Sigmoid colon (tissue), 7 donors: ENCODE results near the gene PTGS2. TPM values are rescaled to one million over a fixed set of nuclear protein-coding genes. Genes with fewer than 3 reads are reported as not detected.
"Not testable (repeated sequence)": the region's sequence is repeated elsewhere in the genome, so short reads cannot be mapped to it uniquely, and the experiment has no call there.

Source experiments
- DNase-seq: peaks from one replicate; pipeline ENCODE4 v3.0.0-alpha.2; 2019
- H3K27ac ChIP-seq, 4 donors: fragments of 200-600 bp; sonication (generic); one replicate each; pipeline ENCODE4 v1.5.1; 2016 to 2019; ENCODE audit warnings: mild to moderate bottlenecking in 1 of 4
- H3K27me3 ChIP-seq, 3 donors: fragments of 200-600 bp; sonication (generic); one replicate each; pipeline ENCODE4 v1.5.1; 2019; ENCODE audit warnings: mild to moderate bottlenecking in 1 of 3
- H3K36me3 ChIP-seq, 4 donors: fragments of 200-600 bp; sonication (generic); one replicate each; pipeline ENCODE4 v1.5.1; 2016 to 2019
- H3K4me1 ChIP-seq, 4 donors: fragments of 200-600 bp; sonication (generic); one replicate each; pipeline ENCODE4 v1.5.1; 2017 to 2019
- H3K4me3 ChIP-seq, 4 donors: fragments of 200-600 bp; sonication (generic); one replicate each; pipeline ENCODE4 v1.5.1; 2017 to 2019; ENCODE audit warnings: mild to moderate bottlenecking in 2 of 4, moderate library complexity in 1 of 4
- H3K9me3 ChIP-seq, 4 donors: fragments of 200-600 bp in 3 of 4; sonication (generic) in 3 of 4; one replicate each; pipeline versions ENCODE4 v1.5.1 to v1.6.1; 2013 to 2019
- EP300 ChIP-seq, 4 donors: sonication (generic); formaldehyde crosslinking; IDR thresholded peaks; one replicate each; pipeline ENCODE4 v1.6.1; 2017; ENCODE audit warnings: antibody characterized with exemption in 4 of 4
- POLR2A ChIP-seq, 2 donors: fragments of 450-650 bp; IDR thresholded peaks; one replicate each; pipeline ENCODE4 v1.6.1; 2016; ENCODE audit warnings: antibody characterized with exemption in 2 of 2, mild to moderate bottlenecking in 2 of 2, moderate library complexity in 2 of 2
- POLR2AphosphoS5 ChIP-seq, 4 donors: sonication (generic); formaldehyde crosslinking; IDR thresholded peaks; one replicate each; pipeline ENCODE4 v1.6.1; 2017; ENCODE audit warnings: antibody characterized with exemption in 4 of 4
- WGBS, 2 donors: extraction: QIAGEN DNeasy Blood & Tissue Kit; methylation state at CpG; one replicate each; pipeline ENCODE4 v1.1.7; 2013; 5-methylcytosine and 5-hydroxymethylcytosine counted together
- intact Hi-C: fragments of 100-400 bp; cut with DNase I; formaldehyde crosslinking; loops from one replicate; pipeline ENCODE4 v1.15.1; 2023
- polyA plus RNA-seq, 3 donors: library from polyadenylated mRNA; stranded (reverse); fragments of 200-250 nt; gene quantifications; one replicate each; pipeline ENCODE4 v1.2.3, GENCODE V29; 2013
- total RNA-seq, 4 donors: library from RNA; depleted of rRNA; stranded (reverse); fragments of >200 nt; gene quantifications; one replicate each; pipeline ENCODE4 v1.1.0, GENCODE V29; 2016
- TF ChIP-seq, protein P1 (sequence below), 4 experiments: fragments of 450-650 bp in 3 of 4; fragments of 200-600 bp in 1 of 4; IDR thresholded peaks; one replicate each; pipeline ENCODE4 v1.5.1; 2016 to 2019; ENCODE audit warnings: antibody characterized with exemption in 4 of 4, mild to moderate bottlenecking in 3 of 4, moderate library complexity in 2 of 4
- donor health status: healthy with polysubstance abuse.
- donor health status: Bipolar disorder and iron deficiency.
- donor health status: healthy.

The PTGS2 gene
- total and polyA plus RNA-seq, 7 donors = 0.60 to 118 (median 16.1) TPM

DNA sequence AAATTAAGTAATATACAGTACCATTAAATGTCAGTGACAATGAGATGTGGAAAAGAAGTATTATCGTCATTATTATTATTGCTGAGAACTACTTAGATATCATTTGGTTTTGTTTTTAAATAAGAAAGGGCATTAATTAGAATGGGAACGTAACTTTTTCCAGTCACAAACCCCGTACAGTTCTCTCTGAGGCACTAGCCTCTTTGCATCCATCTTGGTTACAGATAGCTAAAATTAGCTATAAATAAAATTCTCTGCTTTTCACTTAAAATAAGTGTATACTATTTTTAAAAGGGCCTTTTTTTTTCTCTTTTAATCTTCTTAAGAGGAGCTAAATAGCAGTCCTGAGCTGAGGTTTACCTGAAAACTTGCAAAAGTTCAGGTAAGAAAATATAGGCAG lies 7.6 kb downstream of the PTGS2 start:
- intact Hi-C loops = no loop called here

DNA sequence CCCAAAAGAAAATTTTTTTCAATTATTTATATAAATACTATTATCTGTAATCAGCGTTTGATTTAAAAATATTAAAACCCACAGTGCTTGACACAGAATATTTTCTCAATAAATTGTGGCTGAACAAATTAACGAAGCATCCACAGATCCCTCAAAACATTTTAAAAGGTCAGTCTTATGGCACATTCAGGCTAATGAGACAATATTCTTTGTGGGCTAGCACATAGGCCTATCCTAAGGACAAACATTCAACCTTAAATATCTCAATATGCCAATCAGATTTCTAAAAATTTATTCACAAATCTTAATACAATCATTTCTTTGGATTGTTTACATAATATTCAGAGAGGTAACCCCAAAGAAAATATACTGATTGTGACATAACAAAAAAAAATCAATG lies 8.1 kb downstream of the PTGS2 start:
- intact Hi-C loops = no loop called here
- Histone ChIP-seq H3K9me3 (no peaks in the 10 kb centered on the region), H3K36me3 (peaks cover 0 to 54% (median 27%) of the 10 kb centered on the region in 4 donors), H3K27me3 (no peaks in the 10 kb centered on the region), H3K27ac (no peak overlapping the region), H3K4me3 (no peak overlapping the region), H3K4me1 (peaks cover 0 to 24% (median 11%) of the 10 kb centered on the region in 4 donors)
- 91 to 92% methylated on average over 2 of the region's 2 CpGs for WGBS, 2 donors
- TF ChIP-seq, protein P1, sequence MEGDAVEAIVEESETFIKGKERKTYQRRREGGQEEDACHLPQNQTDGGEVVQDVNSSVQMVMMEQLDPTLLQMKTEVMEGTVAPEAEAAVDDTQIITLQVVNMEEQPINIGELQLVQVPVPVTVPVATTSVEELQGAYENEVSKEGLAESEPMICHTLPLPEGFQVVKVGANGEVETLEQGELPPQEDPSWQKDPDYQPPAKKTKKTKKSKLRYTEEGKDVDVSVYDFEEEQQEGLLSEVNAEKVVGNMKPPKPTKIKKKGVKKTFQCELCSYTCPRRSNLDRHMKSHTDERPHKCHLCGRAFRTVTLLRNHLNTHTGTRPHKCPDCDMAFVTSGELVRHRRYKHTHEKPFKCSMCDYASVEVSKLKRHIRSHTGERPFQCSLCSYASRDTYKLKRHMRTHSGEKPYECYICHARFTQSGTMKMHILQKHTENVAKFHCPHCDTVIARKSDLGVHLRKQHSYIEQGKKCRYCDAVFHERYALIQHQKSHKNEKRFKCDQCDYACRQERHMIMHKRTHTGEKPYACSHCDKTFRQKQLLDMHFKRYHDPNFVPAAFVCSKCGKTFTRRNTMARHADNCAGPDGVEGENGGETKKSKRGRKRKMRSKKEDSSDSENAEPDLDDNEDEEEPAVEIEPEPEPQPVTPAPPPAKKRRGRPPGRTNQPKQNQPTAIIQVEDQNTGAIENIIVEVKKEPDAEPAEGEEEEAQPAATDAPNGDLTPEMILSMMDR (IDR thresholded peaks at IDR 0.05) = no peak
- no peak for TF ChIP-seq POLR2AphosphoS5 (IDR thresholded peaks at IDR 0.05)
- TF ChIP-seq POLR2A (IDR thresholded peaks at IDR 0.05) = no peak
- no peak for TF ChIP-seq EP300 (IDR thresholded peaks at IDR 0.05)
- no peak for DNase-seq

More for the DNA sequence above, 7.6 kb downstream of the PTGS2 start:
- Histone ChIP-seq H3K4me3 (no peak overlapping the region), H3K4me1 (peaks cover 0 to 28% (median 14%) of the 10 kb centered on the region in 4 donors), H3K36me3 (peaks cover 0 to 58% (median 30%) of the 10 kb centered on the region in 4 donors), H3K9me3 (no peaks in the 10 kb centered on the region), H3K27me3 (no peaks in the 10 kb centered on the region), H3K27ac (no peak overlapping the region)
- no peak for DNase-seq
- TF ChIP-seq, protein P1 (IDR thresholded peaks at IDR 0.05) = no peak
- no peak for TF ChIP-seq POLR2A (IDR thresholded peaks at IDR 0.05)
- TF ChIP-seq EP300 (IDR thresholded peaks at IDR 0.05) = no peak
- no peak for TF ChIP-seq POLR2AphosphoS5 (IDR thresholded peaks at IDR 0.05)
- 92 to 94% methylated on average over 3 of the region's 3 CpGs for WGBS, 2 donors

DNA sequence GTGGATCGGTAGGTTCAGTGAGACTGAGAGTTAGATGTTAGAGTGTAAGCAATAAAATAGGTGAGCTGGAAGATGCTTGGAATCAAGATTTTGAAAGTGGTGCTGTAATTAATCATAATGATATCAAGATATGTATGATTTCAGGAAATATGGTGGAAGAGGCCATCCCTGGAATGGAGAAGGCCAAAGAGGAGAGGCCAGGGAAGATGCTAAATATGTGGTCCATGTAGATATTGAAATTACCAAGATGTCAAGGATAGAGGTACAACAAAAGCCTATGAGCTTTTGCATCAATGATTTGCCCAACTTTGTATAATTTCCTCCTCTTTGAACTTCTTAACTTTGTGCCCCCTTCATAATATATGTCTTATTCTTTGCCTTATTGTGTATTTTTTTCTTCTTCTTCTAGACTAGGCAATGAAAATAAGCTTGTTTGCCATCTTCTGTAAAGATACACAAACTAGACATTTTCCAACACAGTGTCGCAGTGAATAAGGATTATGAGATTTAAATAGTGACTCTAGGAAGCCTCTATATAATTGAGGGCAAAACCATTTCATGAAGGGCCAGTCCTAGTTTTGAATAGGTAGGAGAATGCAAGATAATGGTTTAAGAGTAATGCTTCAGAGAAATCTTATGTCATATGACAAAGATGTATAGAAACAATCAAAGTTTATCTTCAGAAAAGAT lies 8.9 kb downstream of the PTGS2 start:
- WGBS, 2 donors = 92 to 95% methylated on average over 2 of the region's 2 CpGs
- H3K4me3 ChIP-seq = no peak overlapping the region

GRCh38 chr1:186670297-186671135 lies 9.7 kb downstream of the PTGS2 start:
- Histone ChIP-seq H3K9me3 (no peaks in the 10 kb centered on the region), H3K4me1 (peaks cover 0 to 17% (median 7%) of the 10 kb centered on the region in 4 donors), H3K27me3 (no peaks in the 10 kb centered on the region), H3K36me3 (peaks cover 0 to 38% (median 16%) of the 10 kb centered on the region in 4 donors), H3K27ac (no peak overlapping the region), H3K4me3 (no peak overlapping the region)
- no peak for DNase-seq
- 51 to 64% methylated on average over 2 of the region's 2 CpGs for WGBS, 2 donors
- TF ChIP-seq, protein P1 (IDR thresholded peaks at IDR 0.05) = no peak
- TF ChIP-seq POLR2A (IDR thresholded peaks at IDR 0.05) = no peak
- TF ChIP-seq EP300 (IDR thresholded peaks at IDR 0.05) = no peak
- no peak for TF ChIP-seq POLR2AphosphoS5 (IDR thresholded peaks at IDR 0.05)
- intact Hi-C loops = no loop called here

More for the DNA sequence above, 8.9 kb downstream of the PTGS2 start:
- Histone ChIP-seq H3K9me3 (no peaks in the 10 kb centered on the region), H3K4me1 (peaks cover 0 to 19% (median 9%) of the 10 kb centered on the region in 4 donors), H3K27ac (no peak overlapping the region), H3K27me3 (no peaks in the 10 kb centered on the region), H3K36me3 (peaks cover 0 to 45% (median 20%) of the 10 kb centered on the region in 4 donors)
- DNase-seq = no peak
- no peak for TF ChIP-seq POLR2AphosphoS5 (IDR thresholded peaks at IDR 0.05)
- TF ChIP-seq POLR2A (IDR thresholded peaks at IDR 0.05) = no peak
- no peak for TF ChIP-seq EP300 (IDR thresholded peaks at IDR 0.05)
- TF ChIP-seq, protein P1 (IDR thresholded peaks at IDR 0.05) = no peak
- intact Hi-C loops = no loop called here

DNA sequence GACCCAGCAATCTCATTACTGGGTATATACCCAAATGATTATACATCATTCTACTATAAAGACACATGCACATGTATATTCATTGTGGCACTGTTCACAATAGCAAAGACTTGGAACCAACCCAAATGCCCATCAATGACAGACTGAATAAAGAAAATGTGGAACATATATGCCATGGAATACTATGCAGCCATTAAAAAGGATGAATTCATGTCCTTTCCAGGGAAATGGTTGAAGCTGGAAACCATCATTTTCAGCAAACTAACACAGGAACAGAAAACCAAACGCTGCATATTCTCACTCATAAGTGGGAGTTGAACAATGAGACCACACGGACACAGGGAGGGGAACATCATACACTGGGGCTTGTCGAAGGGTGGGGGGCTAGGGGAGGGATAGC lies 10.4 kb downstream of the PTGS2 start:
- intact Hi-C loops, H3K27me3 ChIP-seq: not testable (repeated sequence)
- 89 to 95% methylated on average over 3 of the region's 3 CpGs for WGBS, 2 donors

DNA sequence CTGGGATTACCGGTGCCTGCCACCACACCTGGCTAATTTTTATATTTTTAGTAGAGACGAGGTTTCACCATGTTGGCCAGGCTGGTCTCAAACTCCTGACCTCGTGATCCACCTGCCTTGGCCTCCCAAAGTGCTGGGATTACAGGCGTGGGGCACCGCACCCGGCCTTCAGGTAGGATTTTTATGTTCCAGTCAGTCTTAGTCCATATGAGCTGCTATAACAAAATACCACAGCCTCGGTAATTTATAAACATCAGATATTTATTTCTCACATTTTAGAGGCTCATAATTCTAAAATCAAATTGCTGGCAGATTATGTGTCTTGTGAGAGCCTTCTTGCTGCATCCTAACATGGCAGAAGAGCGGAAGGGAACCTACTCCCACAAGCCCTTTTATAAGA lies 16.0 kb downstream of the PTGS2 start:
- H3K4me1 ChIP-seq, intact Hi-C loops, DNase-seq, H3K27ac ChIP-seq, H3K9me3 ChIP-seq, H3K36me3 ChIP-seq, H3K4me3 ChIP-seq, H3K27me3 ChIP-seq: not testable (repeated sequence)
- 84 to 91% methylated on average over 8 of the region's 8 CpGs for WGBS, 2 donors

More for the DNA sequence above, 10.4 kb downstream of the PTGS2 start:
- H3K27ac ChIP-seq, H3K4me1 ChIP-seq, H3K9me3 ChIP-seq, H3K4me3 ChIP-seq, DNase-seq: not testable (repeated sequence)
- H3K36me3 ChIP-seq = peaks cover 0 to 30% (median 10%) of the 10 kb centered on the region in 4 donors
